Transverse colon (tissue), 3 donors: ENCODE results near the gene APBB2.

Experiments used
- EP300 ChIP-seq: sonication (generic); formaldehyde crosslinking; IDR thresholded peaks from one replicate; pipeline ENCODE4 v1.6.1; 2017; ENCODE audit warnings: antibody characterized with exemption, low read depth
- POLR2A ChIP-seq: fragments of 450-650 bp; IDR thresholded peaks from one replicate; pipeline ENCODE4 v1.6.1; 2016; ENCODE audit warnings: antibody characterized with exemption, mild to moderate bottlenecking, moderate library complexity
- TF ChIP-seq, protein P1 (sequence below), 5 experiments: fragments of 200-600 bp in 3 of 5; fragments of 450-650 bp in 2 of 5; sonication (generic) in 3 of 5; IDR thresholded peaks; 1 replicate in 2 of 5; 2 replicates in 3 of 5; pipeline ENCODE4 v1.5.1; 2016 to 2017; ENCODE audit warnings: antibody characterized with exemption in 5 of 5, inconsistent platforms in 3 of 5, mild to moderate bottlenecking in 2 of 5, moderate library complexity in 1 of 5

GRCh38 chr4:40966091-40966490, 248.3 kb downstream of the APBB2 start:
- TF ChIP-seq POLR2A (no peak), EP300 (no peak)
- TF ChIP-seq, protein P1, sequence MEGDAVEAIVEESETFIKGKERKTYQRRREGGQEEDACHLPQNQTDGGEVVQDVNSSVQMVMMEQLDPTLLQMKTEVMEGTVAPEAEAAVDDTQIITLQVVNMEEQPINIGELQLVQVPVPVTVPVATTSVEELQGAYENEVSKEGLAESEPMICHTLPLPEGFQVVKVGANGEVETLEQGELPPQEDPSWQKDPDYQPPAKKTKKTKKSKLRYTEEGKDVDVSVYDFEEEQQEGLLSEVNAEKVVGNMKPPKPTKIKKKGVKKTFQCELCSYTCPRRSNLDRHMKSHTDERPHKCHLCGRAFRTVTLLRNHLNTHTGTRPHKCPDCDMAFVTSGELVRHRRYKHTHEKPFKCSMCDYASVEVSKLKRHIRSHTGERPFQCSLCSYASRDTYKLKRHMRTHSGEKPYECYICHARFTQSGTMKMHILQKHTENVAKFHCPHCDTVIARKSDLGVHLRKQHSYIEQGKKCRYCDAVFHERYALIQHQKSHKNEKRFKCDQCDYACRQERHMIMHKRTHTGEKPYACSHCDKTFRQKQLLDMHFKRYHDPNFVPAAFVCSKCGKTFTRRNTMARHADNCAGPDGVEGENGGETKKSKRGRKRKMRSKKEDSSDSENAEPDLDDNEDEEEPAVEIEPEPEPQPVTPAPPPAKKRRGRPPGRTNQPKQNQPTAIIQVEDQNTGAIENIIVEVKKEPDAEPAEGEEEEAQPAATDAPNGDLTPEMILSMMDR (IDR thresholded peaks at IDR 0.05), result no peak
